ENCODE data around the gene ALK.

The ALK gene

GRCh38 chr2:29603341-29603740 is 318.0 kb downstream of the ALK start:
- no peak for DNase-seq

- no peak for DNase-seq
Observed at GRCh38 chr2:29601872-29602271, 319.5 kb downstream of the ALK start.

GRCh38 chr2:29601321-29601720 is 320.1 kb downstream of the ALK start:
- DNase-seq = no peak

GRCh38 chr2:29599946-29600345 is 321.4 kb downstream of the ALK start:
- DNase-seq = no peak

- no peak for DNase-seq
Observed at GRCh38 chr2:29598978-29599377, 322.4 kb downstream of the ALK start.

- DNase-seq = no peak
Observed at GRCh38 chr2:29597035-29597434, 324.4 kb downstream of the ALK start.

GRCh38 chr2:29596584-29596983 is 324.8 kb downstream of the ALK start:
- no peak for DNase-seq

- DNase-seq = no peak
Observed at GRCh38 chr2:29591600-29591999, 329.8 kb downstream of the ALK start.

- no peak for DNase-seq
Observed at GRCh38 chr2:29590211-29590610, 331.2 kb downstream of the ALK start.

- DNase-seq = no peak
Observed at GRCh38 chr2:29589440-29590103, 331.8 kb downstream of the ALK start.

GRCh38 chr2:29587402-29588190 is 333.8 kb downstream of the ALK start:
- DNase-seq = no peak

- no peak for DNase-seq
Observed at GRCh38 chr2:29586919-29587318, 334.5 kb downstream of the ALK start.

GRCh38 chr2:29583548-29584156 is 337.7 kb downstream of the ALK start:
- DNase-seq = no peak

GRCh38 chr2:29583104-29583503 is 338.3 kb downstream of the ALK start:
- no peak for DNase-seq

GRCh38 chr2:29582062-29582461 is 339.3 kb downstream of the ALK start:
- no peak for DNase-seq

- DNase-seq = no peak
Observed at GRCh38 chr2:29580223-29580622, 341.2 kb downstream of the ALK start.

GRCh38 chr2:29579495-29580169 is 341.8 kb downstream of the ALK start:
- no peak for DNase-seq

GRCh38 chr2:29578084-29578598 is 343.2 kb downstream of the ALK start:
- no peak for DNase-seq

- no peak for DNase-seq
Observed at GRCh38 chr2:29576231-29576630, 345.2 kb downstream of the ALK start.

GRCh38 chr2:29575370-29575890 is 346.0 kb downstream of the ALK start:
- no peak for DNase-seq

- no peak for DNase-seq
Observed at GRCh38 chr2:29573612-29574011, 347.8 kb downstream of the ALK start.

GRCh38 chr2:29573147-29573546 is 348.2 kb downstream of the ALK start:
- no peak for DNase-seq

GRCh38 chr2:29570539-29570938 is 350.8 kb downstream of the ALK start:
- DNase-seq = no peak
